GM12892 (cell line): ENCODE measurements around the gene TGFBI.

Experiments used
- POLR2A ChIP-seq: IDR thresholded peaks from 2 replicates; pipeline ENCODE4 v1.6.1; 2011; ENCODE audit warnings: low read depth, low read length, control low read depth
- POLR2AphosphoS5 ChIP-seq: IDR thresholded peaks from 2 replicates; pipeline ENCODE4 v1.6.1; 2011; ENCODE audit warnings: low read depth, low read length, control low read depth
- TAF1 ChIP-seq: IDR thresholded peaks from 2 replicates; pipeline ENCODE4 v1.6.1; 2011; ENCODE audit warnings: low read depth, mild to moderate bottlenecking, control low read depth, low read length, borderline replicate concordance

GRCh38 chr5:136034492-136034891, 5.7 kb downstream of the TGFBI start:
- no peak for TF ChIP-seq TAF1
- TF ChIP-seq POLR2A, result no peak
- no peak for TF ChIP-seq POLR2AphosphoS5
